Mucosa of gallbladder (tissue), 1 donor: Measurements from ENCODE around the gene DDX39B. TPM values are rescaled to one million over a fixed set of nuclear protein-coding genes. Genes with fewer than 3 reads are reported as not detected.
A peak's percentile ranks its signal among the peaks of the same experiment; 100 is the strongest.
"Not testable (repeated sequence)": the region's sequence is repeated elsewhere in the genome, so short reads cannot be mapped to it uniquely, and the experiment has no call there.

ENCODE experiments used
- DNase-seq: peaks from one replicate; pipeline ENCODE4 v3.0.0-alpha.2; 2020; ENCODE audit warnings: low spot score
- total RNA-seq: library from RNA; stranded (reverse); gene quantifications from one replicate; pipeline ENCODE4 v1.2.1, GENCODE V29; 2021
- donor health status: DM: no; HTN: no; CAD: no.

DDX39B gene
- total RNA-seq, 1 donor from 2014 or later, result 246 TPM

DNA sequence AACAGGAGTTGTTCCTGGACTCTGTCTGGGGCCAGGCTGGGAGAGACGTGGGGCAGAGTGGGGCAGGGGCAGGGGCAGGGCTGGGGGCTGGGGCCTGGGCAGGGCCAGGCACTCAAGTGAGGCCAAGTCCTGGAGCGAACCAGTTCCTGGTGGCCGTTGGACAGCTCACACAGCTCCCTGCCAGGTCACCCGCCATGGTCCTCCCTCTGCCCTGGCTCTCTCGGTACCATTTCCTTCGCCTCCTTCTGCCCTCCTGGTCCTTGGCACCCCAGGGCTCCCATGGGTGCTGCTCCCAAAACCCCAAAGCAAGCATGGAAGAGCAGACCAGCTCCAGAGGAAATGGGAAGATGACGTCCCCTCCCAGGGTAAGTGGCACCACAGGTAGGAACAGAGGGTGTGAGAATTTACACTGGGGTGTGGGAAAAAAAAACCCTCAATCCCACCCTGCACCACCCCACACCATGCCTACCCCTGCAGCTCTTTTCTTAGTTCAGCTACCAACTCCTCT, 12.9 kb downstream of the DDX39B start, which contains the start of gene MCCD1:
TSS of gene MCCD1 (plus strand) at position 142 of the 508 bp plus-strand sequence. CDS start at position 195, 53 bp downstream.
- no peak for DNase-seq

DNA sequence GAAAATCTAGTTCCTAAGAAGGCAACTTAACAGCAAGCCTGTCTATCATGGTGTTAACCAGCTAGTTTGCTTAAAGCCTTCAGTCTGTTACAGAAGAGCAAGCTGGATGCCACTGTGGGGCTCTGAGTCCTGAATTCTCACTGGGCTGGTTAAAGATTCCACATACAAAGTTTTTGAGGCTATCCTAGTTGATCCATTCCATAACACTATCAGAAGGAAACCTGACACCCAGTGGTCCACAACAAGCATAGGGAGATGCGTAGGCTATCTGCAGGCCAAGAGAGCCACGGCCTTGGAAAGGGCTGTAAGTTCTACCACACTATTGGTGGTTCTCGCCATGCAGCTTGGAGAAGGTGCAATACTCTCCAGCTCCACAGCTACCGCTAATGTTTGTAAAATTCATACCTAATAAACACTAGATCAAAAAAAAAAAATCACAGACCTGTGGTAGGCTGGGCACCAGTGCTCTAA, 13.5 kb downstream of the DDX39B start:
- no peak for DNase-seq

- DNase-seq, result no peak
Measured at GRCh38 chr6:31525932-31526591, 15.7 kb downstream of the DDX39B start.

- DNase-seq, result no peak
Measured at GRCh38 chr6:31525553-31525931, 16.3 kb downstream of the DDX39B start.

GRCh38 chr6:31521835-31522234, 20.0 kb downstream of the DDX39B start:
- DNase-seq, result no peak

DNA sequence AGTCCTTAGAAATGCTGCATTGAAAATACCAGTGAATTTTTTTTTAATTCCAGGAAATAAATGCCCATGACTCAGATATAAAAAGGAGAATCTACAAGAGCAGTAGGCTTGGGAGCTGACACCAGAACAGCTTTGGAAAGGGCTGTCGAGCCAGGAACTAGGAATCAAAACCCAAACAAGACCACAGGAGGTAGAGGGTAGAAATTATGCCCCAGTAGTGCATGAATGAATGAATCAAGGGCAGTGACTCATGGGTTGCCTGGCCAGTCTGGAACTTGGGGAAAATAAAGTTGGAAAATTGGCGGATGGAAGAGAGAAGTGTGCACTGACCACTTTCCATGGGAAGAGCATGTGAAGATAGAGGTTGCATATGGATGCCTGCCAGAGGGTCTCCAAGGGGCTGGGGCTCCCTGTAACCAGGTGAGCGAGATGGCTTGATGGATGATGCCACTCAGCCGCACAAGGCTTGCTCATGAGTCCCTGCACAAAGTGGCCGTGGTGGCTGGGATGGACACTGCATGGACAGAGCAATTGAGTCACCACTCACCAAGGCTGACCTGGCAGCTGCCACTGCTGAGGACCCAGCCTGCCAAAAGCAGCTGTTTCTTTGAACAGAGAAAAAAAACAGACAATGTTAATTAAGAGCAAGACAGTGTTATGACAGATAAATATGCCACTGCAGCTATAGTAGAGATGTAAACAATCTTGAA, 28.2 kb downstream of the DDX39B start:
- no peak for DNase-seq

GRCh38 chr6:31510007-31510406, 31.8 kb downstream of the DDX39B start:
- DNase-seq, result no peak

- not testable (repeated sequence) for DNase-seq
Measured at GRCh38 chr6:31509036-31509435, 32.8 kb downstream of the DDX39B start.

- no peak for DNase-seq
Measured at GRCh38 chr6:31502586-31502985, 39.2 kb downstream of the DDX39B start.

DNA sequence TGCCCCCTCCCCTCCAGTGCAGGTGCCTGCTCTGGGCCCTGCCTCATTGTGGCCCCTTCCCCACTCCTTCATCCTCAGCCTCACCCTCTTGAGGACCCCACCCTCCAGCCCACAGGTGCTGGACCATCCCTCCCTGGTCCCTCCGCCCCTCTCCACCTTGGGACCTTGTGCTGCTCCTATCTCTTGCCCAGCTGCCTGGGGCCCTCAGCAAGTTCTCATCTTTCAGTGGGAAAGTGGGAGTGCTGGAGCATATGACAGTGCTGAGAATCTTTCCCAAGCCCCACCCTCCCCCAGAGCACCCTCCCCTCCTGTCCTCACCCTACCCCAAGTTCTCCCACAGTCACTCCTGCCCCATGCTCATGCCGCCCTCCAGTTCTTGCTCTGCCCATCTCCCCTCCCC, 42.2 kb downstream of the DDX39B start:
- not testable (repeated sequence) for DNase-seq

GRCh38 chr6:31498748-31499147, 43.1 kb downstream of the DDX39B start:
- no peak for DNase-seq

DNA sequence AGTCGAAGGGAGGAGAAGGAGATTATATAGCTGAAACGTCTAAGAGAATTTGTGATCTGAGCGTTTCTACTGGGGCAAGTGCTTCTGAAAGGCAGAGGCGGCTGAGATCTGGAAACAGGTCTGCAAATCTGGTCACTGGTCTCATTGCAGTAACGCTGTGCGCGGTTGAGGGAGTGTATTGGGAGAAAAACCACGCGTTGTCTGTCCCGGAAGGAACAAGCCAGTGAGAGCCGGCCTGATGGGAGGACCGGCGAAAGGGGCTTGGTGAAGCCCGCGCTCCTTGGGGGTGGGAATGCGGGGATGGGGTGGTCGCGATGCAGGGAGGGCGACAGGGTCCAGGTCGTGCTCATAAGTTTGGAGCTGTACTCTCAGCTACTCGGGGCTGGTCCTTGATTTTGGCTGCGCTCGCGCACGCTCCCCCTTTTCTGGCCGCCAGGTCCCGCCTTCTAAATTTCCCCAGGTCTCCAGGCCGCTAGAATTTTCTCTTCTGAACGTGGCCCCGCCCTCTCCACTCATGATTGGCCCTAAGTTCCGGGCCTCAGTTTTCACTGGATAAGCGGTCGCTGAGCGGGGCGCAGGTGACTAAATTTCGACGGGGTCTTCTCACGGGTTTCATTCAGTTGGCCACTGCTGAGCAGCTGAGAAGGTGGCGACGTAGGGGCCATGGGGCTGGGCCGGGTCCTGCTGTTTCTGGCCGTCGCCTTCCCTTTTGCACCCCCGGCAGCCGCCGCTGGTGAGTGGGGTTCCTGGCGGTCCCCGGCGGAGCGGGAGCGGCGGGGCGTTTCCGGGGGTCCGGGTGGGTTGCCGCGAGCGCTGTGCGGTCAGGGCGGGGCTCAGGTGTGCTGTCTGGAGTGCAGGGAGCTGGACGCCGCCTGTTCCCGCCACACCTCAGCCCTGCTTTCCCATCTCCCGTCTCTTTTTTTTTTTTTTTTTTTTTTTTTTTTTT, 44.0 kb downstream of the DDX39B start, which contains the start of gene MICB:
TSS of gene MICB (plus strand) at position 615 of the 946 bp plus-strand sequence. CDS start at position 664, 49 bp downstream.
- DNase-seq, result peak; percentile 73

GRCh38 chr6:31496826-31497225, 45.0 kb downstream of the DDX39B start:
- DNase-seq, result not testable (repeated sequence)

- no peak for DNase-seq
Measured at GRCh38 chr6:31495580-31495979, 46.2 kb downstream of the DDX39B start.

DNA sequence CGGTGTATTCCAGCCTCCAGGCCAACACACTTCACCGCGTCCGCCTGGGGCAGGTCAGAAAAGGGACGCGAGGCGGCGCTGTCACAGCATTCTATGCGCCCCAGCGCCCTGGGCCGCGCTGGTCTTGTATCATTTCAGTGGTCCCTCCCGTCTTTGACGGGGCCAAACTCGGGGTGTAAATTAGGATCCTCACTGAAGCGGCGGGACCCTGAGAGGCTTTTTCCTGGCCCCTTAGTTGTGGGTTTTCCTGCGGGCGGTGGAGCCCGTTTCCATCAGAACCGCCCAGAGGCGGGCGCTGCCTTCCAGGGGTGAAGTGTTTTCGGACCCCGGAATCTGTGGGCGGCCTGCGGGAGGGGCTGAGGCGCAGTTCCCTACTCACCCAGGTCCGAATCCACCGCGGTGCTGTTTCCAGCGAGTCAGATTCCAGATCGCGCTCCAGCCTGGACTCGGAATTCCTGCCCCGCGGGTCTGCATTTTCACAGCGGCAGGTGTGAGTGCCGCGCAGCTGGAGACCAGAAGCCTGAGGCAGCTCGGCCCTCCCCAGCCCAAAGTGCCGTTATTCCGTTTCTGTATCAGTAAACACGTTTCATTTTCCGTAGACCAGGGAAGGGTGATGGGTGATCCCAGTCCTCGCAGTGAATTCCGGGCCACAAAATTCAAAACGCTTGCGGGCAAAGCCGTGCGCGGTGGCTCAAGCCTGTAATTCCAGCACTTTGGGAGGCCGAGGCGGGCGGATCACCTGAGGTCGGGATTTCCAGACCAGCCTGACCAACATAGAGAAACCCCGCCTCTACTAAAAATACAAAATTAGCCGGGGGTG, 47.7 kb downstream of the DDX39B start:
- peak; percentile 75 for DNase-seq

- not testable (repeated sequence) for DNase-seq
Measured at GRCh38 chr6:31493550-31493874, 48.3 kb downstream of the DDX39B start.

- no peak for DNase-seq
Measured at GRCh38 chr6:31490115-31490873, 51.5 kb downstream of the DDX39B start.

- no peak for DNase-seq
Measured at GRCh38 chr6:31489086-31489485, 52.7 kb downstream of the DDX39B start.

DNA sequence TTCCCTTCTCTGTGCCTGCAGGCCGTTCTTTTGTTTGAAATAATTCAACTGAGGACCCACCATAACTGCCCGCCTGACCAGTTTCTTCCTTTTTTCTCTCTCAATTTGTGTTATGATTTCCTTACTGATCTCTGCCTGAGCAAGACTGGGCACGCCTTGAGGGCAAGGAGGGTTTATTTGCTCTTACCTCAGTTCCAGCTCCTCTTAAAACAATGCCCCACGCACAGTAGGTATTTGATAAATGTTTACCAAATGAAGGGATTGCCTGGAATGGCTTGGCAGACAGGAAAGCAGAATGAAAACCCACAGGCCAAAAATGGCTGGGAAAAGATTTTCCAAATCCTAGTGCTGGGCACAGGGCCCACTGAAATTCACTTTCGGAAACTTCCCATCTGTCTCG, 54.1 kb downstream of the DDX39B start:
- not testable (repeated sequence) for DNase-seq
